Measurements from ENCODE around the gene GPX2.

The GPX2 gene

GRCh38 chr14:64948612-64949210 lies 6.2 kb upstream of the GPX2 start:
- no peak for TF ChIP-seq FOXM1 (IDR thresholded peaks at IDR 0.05; ENCODE audit: borderline replicate concordance, low read depth)
- no peak for TF ChIP-seq TCF12 (IDR thresholded peaks at IDR 0.05; ENCODE audit: low read depth)
- no peak for TF ChIP-seq TEAD4 (IDR thresholded peaks at IDR 0.05)
- no peak for TF ChIP-seq TAF1 (IDR thresholded peaks at IDR 0.05; ENCODE audit: low read depth)
- TF ChIP-seq EGR1 (IDR thresholded peaks at IDR 0.05), result no peak
- TF ChIP-seq EP300 (IDR thresholded peaks at IDR 0.05; ENCODE audit: borderline replicate concordance), result no peak
- TF ChIP-seq USF1 (IDR thresholded peaks at IDR 0.05), result no peak
- TF ChIP-seq CEBPB (IDR thresholded peaks at IDR 0.05), result no peak
- TF ChIP-seq ZBTB7A (IDR thresholded peaks at IDR 0.05; ENCODE audit: low read depth), result no peak
- no peak for TF ChIP-seq RAD21 (IDR thresholded peaks at IDR 0.05; ENCODE audit: low read depth)

- TF ChIP-seq FOXM1 (IDR thresholded peaks at IDR 0.05; ENCODE audit: borderline replicate concordance, low read depth) (no peak), RAD21 (IDR thresholded peaks at IDR 0.05; ENCODE audit: low read depth) (no peak), TAF1 (IDR thresholded peaks at IDR 0.05; ENCODE audit: low read depth) (no peak), NFIC (IDR thresholded peaks at IDR 0.05) (no peak), CEBPB (IDR thresholded peaks at IDR 0.05) (no peak), TCF12 (IDR thresholded peaks at IDR 0.05; ENCODE audit: low read depth) (no peak)
Measured at GRCh38 chr14:64947710-64948611, 5.4 kb upstream of the GPX2 start.

- TF ChIP-seq ZBTB7A (IDR thresholded peaks at IDR 0.05; ENCODE audit: low read depth), result no peak
- no peak for TF ChIP-seq REST (IDR thresholded peaks at IDR 0.05; ENCODE audit: low read depth)
- no peak for TF ChIP-seq USF1 (IDR thresholded peaks at IDR 0.05)
- TF ChIP-seq EGR1 (IDR thresholded peaks at IDR 0.05), result no peak
- TF ChIP-seq CREB1 (IDR thresholded peaks at IDR 0.05; ENCODE audit: low read depth), result no peak
- TF ChIP-seq CEBPB (IDR thresholded peaks at IDR 0.05), result no peak
- no peak for TF ChIP-seq NFIC (IDR thresholded peaks at IDR 0.05)
- no peak for TF ChIP-seq TEAD4 (IDR thresholded peaks at IDR 0.05)
- TF ChIP-seq MAX (IDR thresholded peaks at IDR 0.05), result no peak
- TF ChIP-seq RAD21 (IDR thresholded peaks at IDR 0.05; ENCODE audit: low read depth), result no peak
- no peak for TF ChIP-seq FOXM1 (IDR thresholded peaks at IDR 0.05; ENCODE audit: borderline replicate concordance, low read depth)
- TF ChIP-seq TCF12 (IDR thresholded peaks at IDR 0.05; ENCODE audit: low read depth), result no peak
- no peak for TF ChIP-seq EP300 (IDR thresholded peaks at IDR 0.05; ENCODE audit: borderline replicate concordance)
Measured at GRCh38 chr14:64946310-64947045, 3.9 kb upstream of the GPX2 start.

- no peak for TF ChIP-seq RAD21 (IDR thresholded peaks at IDR 0.05; ENCODE audit: low read depth)
- no peak for TF ChIP-seq USF1 (IDR thresholded peaks at IDR 0.05)
Measured at GRCh38 chr14:64945431-64946178, 3.1 kb upstream of the GPX2 start.

GRCh38 chr14:64944861-64945260 lies 2.3 kb upstream of the GPX2 start:
- TF ChIP-seq TCF12 (IDR thresholded peaks at IDR 0.05; ENCODE audit: low read depth) (no peak), NFIC (IDR thresholded peaks at IDR 0.05) (no peak), CEBPB (IDR thresholded peaks at IDR 0.05) (no peak), TAF1 (IDR thresholded peaks at IDR 0.05; ENCODE audit: low read depth) (no peak), RAD21 (IDR thresholded peaks at IDR 0.05; ENCODE audit: low read depth) (no peak), CREB1 (IDR thresholded peaks at IDR 0.05; ENCODE audit: low read depth) (no peak), USF1 (IDR thresholded peaks at IDR 0.05) (no peak), EGR1 (IDR thresholded peaks at IDR 0.05) (no peak), ZBTB7A (IDR thresholded peaks at IDR 0.05; ENCODE audit: low read depth) (no peak), MAX (IDR thresholded peaks at IDR 0.05) (no peak), YY1 (IDR thresholded peaks at IDR 0.05; ENCODE audit: low read depth) (no peak), EP300 (IDR thresholded peaks at IDR 0.05; ENCODE audit: borderline replicate concordance) (no peak), REST (IDR thresholded peaks at IDR 0.05; ENCODE audit: low read depth) (no peak), FOXM1 (IDR thresholded peaks at IDR 0.05; ENCODE audit: borderline replicate concordance, low read depth) (no peak), TEAD4 (IDR thresholded peaks at IDR 0.05) (no peak)

Measured in Ishikawa (cell line).